DND-41 (cell line): ENCODE measurements around the gene ZNF581.
A peak's percentile ranks its signal among the peaks of the same experiment; 100 is the strongest.

Experiments used
- ATAC-seq: fragments of 200-7000 bp; cut with Tn5 transposase; 3 replicates; pipeline ENCODE4 v1.9.1; 2021; ENCODE audit warnings: low read depth; ENCODE audit not compliant: insufficient read depth
- DNase-seq: peaks from one replicate; pipeline ENCODE4 v3.0.0-alpha.2; 2020
- H2AFZ ChIP-seq: 2 replicates; pipeline ENCODE4 v1.6.0; 2012; ENCODE audit warnings: low read depth, low read length
- H3K27ac ChIP-seq: 2 replicates; pipeline ENCODE4 v1.5.1; 2012; ENCODE audit warnings: low read length, inconsistent platforms
- H3K27me3 ChIP-seq: fragments of 200-600 bp; sonication (generic); 2 replicates; pipeline ENCODE4 v1.6.0; 2012; ENCODE audit warnings: low read length, mild to moderate bottlenecking, inconsistent platforms; ENCODE audit not compliant: insufficient read depth, poor library complexity
- H3K36me3 ChIP-seq: 2 replicates; pipeline ENCODE4 v1.5.1; 2012; ENCODE audit warnings: low read length, inconsistent platforms; ENCODE audit not compliant: insufficient read depth
- H3K4me1 ChIP-seq: 2 replicates; pipeline ENCODE4 v1.5.1; 2012; ENCODE audit warnings: mild to moderate bottlenecking, low read length; ENCODE audit not compliant: insufficient read depth
- H3K4me2 ChIP-seq: 2 replicates; pipeline ENCODE4 v1.6.0; 2012; ENCODE audit warnings: mild to moderate bottlenecking, moderate library complexity, low read length, inconsistent platforms; ENCODE audit not compliant: insufficient read depth
- H3K4me3 ChIP-seq, 2 experiments: fragments of 200-600 bp in 1 of 2; shearing (Covaris generic) in 1 of 2; 2 replicates each; pipeline ENCODE4 v1.5.1; 2012 to 2016; ENCODE audit warnings: inconsistent platforms in 2 of 2, low read length in 2 of 2, mild to moderate bottlenecking in 2 of 2, low read depth in 1 of 2, moderate library complexity in 1 of 2
- H3K79me2 ChIP-seq: 2 replicates; pipeline ENCODE4 v1.6.0; 2012; ENCODE audit warnings: low read length, inconsistent platforms; ENCODE audit not compliant: insufficient read depth
- H3K9ac ChIP-seq: 2 replicates; pipeline ENCODE4 v1.6.0; 2012; ENCODE audit warnings: low read depth, mild to moderate bottlenecking, inconsistent platforms, low read length, moderate library complexity
- H3K9me3 ChIP-seq: 2 replicates; pipeline ENCODE4 v1.5.1; 2012; ENCODE audit warnings: low read length, moderate library complexity, mild to moderate bottlenecking, inconsistent platforms; ENCODE audit not compliant: insufficient read depth, severe bottlenecking
- H4K20me1 ChIP-seq: 2 replicates; pipeline ENCODE4 v1.6.0; 2012; ENCODE audit warnings: low read length; ENCODE audit not compliant: insufficient read depth
- CTCF ChIP-seq: IDR thresholded peaks from 2 replicates; pipeline ENCODE4 v1.5.1; 2012; ENCODE audit warnings: borderline replicate concordance, low read length, moderate library complexity, mild to moderate bottlenecking; ENCODE audit not compliant: poor library complexity, severe bottlenecking; ENCODE audit errors: extremely low read depth
- EZH2 ChIP-seq: IDR thresholded peaks from 3 replicates; pipeline ENCODE4 v1.6.1; 2012; ENCODE audit warnings: borderline replicate concordance, low read depth, mild to moderate bottlenecking, moderate library complexity, low read length, inconsistent platforms; ENCODE audit not compliant: severe bottlenecking

The ZNF581 gene

GRCh38 chr19:55636723-55637122, 6.7 kb upstream of the ZNF581 start:
- no peaks in the 10 kb centered on the region for H3K27me3 ChIP-seq
- TF ChIP-seq EZH2 = no peak
- no peak for TF ChIP-seq CTCF
- no peak overlapping the region for H2AFZ ChIP-seq
- H3K4me2 ChIP-seq = peak overlapping the region; percentile 94
- peaks cover 3% of the 10 kb centered on the region for H3K36me3 ChIP-seq
- H3K4me3 ChIP-seq = peak overlapping the region in 1 of 2 experiments; percentile 87; a peak in 2 of 4 replicates
- H3K27ac ChIP-seq = no peak overlapping the region
- no peaks in the 10 kb centered on the region for H3K9me3 ChIP-seq
- H3K79me2 ChIP-seq = peaks cover 63% of the 10 kb centered on the region
- H3K4me1 ChIP-seq = peaks cover 65% of the 10 kb centered on the region
- H4K20me1 ChIP-seq = peaks cover 19% of the 10 kb centered on the region
- DNase-seq (no peak), ATAC-seq (no peak)
- H3K9ac ChIP-seq = peak overlapping the region; percentile 89; the same call in 1 of the 2 replicates

DNA sequence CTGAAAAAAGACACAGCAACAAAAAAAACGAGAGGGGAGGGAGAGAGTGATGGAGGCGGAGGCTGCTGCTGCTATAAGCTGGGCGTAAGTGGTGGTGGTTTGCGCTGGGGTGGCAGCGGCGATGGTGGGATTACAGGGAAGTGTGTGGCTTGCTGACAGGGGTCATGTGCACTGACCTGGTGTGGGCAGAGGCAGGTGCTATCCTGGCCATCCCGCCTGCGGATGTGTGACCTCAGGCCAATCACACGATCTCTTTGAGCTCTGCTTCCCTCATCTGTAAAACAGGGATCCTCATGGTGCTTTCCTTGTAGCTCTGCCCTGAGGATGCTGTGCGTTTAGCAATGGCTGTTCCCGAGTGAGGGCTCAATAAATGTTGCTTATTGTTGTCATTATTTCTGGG, 5.9 kb upstream of the ZNF581 start:
- Histone ChIP-seq H3K4me1 (peaks cover 67% of the 10 kb centered on the region), H4K20me1 (peaks cover 19% of the 10 kb centered on the region), H3K4me2 (peak overlapping the region; percentile 13), H3K79me2 (peaks cover 71% of the 10 kb centered on the region), H3K27ac (no peak overlapping the region), H3K9me3 (no peaks in the 10 kb centered on the region), H3K9ac (no peak overlapping the region), H3K4me3 (no peak overlapping the region), H3K27me3 (no peaks in the 10 kb centered on the region), H3K36me3 (peaks cover 3% of the 10 kb centered on the region), H2AFZ (no peak overlapping the region)
- no peak for TF ChIP-seq EZH2
- TF ChIP-seq CTCF = no peak
- DNase-seq = no peak
- no peak for ATAC-seq

DNA sequence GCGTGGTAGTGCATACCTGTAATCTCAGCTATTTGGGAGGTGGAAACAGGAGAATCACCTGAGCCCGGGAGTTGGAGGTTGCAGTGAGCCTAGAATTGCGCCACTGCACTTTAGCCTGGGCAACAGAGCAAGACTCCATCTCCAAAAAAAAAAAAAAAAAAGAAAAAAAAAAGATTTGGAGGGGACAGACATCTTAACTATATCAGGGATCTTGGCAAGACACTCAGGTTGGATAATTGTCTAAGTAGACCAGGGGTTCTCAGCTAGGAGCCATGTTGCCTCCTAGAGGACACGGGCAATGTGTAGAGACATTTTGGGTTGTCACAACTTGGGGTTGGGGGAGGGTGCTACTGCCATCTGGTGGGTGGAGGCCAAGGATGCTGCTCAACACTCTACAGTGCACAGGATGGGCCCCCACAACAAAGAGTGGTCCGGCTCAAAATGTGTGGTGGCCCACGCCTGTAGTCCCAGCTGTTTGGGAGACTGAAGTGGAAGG, 4.5 kb upstream of the ZNF581 start:
- ATAC-seq (peak; percentile 29; the same call in 2 of the 3 replicates), DNase-seq (peak; percentile 79)
- no peaks in the 10 kb centered on the region for H3K9me3 ChIP-seq
- TF ChIP-seq EZH2 (no peak), CTCF (peak; percentile 80)
- peaks cover 82% of the 10 kb centered on the region for H3K79me2 ChIP-seq
- peak overlapping the region; percentile 13; the same call in 1 of the 2 replicates for H3K4me2 ChIP-seq
- H4K20me1 ChIP-seq = peaks cover 20% of the 10 kb centered on the region
- H3K9ac ChIP-seq = no peak overlapping the region
- peaks cover 3% of the 10 kb centered on the region for H3K36me3 ChIP-seq
- no peak overlapping the region for H3K4me3 ChIP-seq
- no peak overlapping the region for H2AFZ ChIP-seq
- peaks cover 72% of the 10 kb centered on the region for H3K4me1 ChIP-seq
- no peak overlapping the region for H3K27ac ChIP-seq
- no peaks in the 10 kb centered on the region for H3K27me3 ChIP-seq

GRCh38 chr19:55640043-55640576, 3.3 kb upstream of the ZNF581 start:
- TF ChIP-seq CTCF (no peak), EZH2 (no peak)
- H3K36me3 ChIP-seq = peaks cover 10% of the 10 kb centered on the region
- ATAC-seq = no peak
- peak overlapping the region; percentile 85 for H3K4me2 ChIP-seq
- H4K20me1 ChIP-seq = peaks cover 29% of the 10 kb centered on the region
- H3K79me2 ChIP-seq = peaks cover 87% of the 10 kb centered on the region
- no peak for DNase-seq
- H3K27me3 ChIP-seq = no peaks in the 10 kb centered on the region
- H3K27ac ChIP-seq = peak overlapping the region; percentile 79
- H3K9ac ChIP-seq = peak overlapping the region; percentile 92
- H3K4me1 ChIP-seq = peaks cover 79% of the 10 kb centered on the region
- peak overlapping the region; percentile 64 for H2AFZ ChIP-seq
- H3K9me3 ChIP-seq = no peaks in the 10 kb centered on the region
- H3K4me3 ChIP-seq = peak overlapping the region; percentile 98 to 99; a peak in 3 of 4 replicates
